ENCODE data around the gene SRRT.

SRRT gene

GRCh38 chr7:100867776-100868485 lies 7.0 kb upstream of the SRRT start:
- no peaks in the 10 kb centered on the region for H3K9me3 ChIP-seq (ENCODE audit: control insufficient read depth, low read length)
- H3K4me3 ChIP-seq (ENCODE audit: low read depth, low read length): peak overlapping the region; percentile 99
- peak overlapping the region; percentile 91 for H3K27ac ChIP-seq
- no peaks in the 10 kb centered on the region for H3K36me3 ChIP-seq (ENCODE audit: control insufficient read depth, insufficient read depth, low read length)
- peak overlapping the region; percentile 94 for H3K9ac ChIP-seq
- no peaks in the 10 kb centered on the region for H3K27me3 ChIP-seq (ENCODE audit: control insufficient read depth, insufficient read depth, low read length)
- H3K79me2 ChIP-seq: peaks cover 4% of the 10 kb centered on the region
- no peak for TF ChIP-seq CTCF (IDR thresholded peaks at IDR 0.05)
- peaks cover 15% of the 10 kb centered on the region for H3K4me1 ChIP-seq
- H2AFZ ChIP-seq: peak overlapping the region; percentile 90
- peak overlapping the region; percentile 95 for H3K4me2 ChIP-seq (ENCODE audit: low read length)

- Histone ChIP-seq H3K79me2 (peaks cover 26% of the 10 kb centered on the region), H3K9me3 (ENCODE audit: control insufficient read depth, low read length) (no peaks in the 10 kb centered on the region), H3K9ac (no peak overlapping the region), H3K27me3 (ENCODE audit: control insufficient read depth, insufficient read depth, low read length) (no peaks in the 10 kb centered on the region), H3K27ac (peak overlapping the region; percentile 93), H3K4me3 (ENCODE audit: low read depth, low read length) (peak overlapping the region; percentile 97), H3K36me3 (ENCODE audit: control insufficient read depth, insufficient read depth, low read length) (no peaks in the 10 kb centered on the region), H2AFZ (peak overlapping the region; percentile 90), H3K4me1 (peaks cover 16% of the 10 kb centered on the region), H3K4me2 (ENCODE audit: low read length) (peak overlapping the region; percentile 92)
- TF ChIP-seq CTCF (IDR thresholded peaks at IDR 0.05): no peak
These were observed 1.2 kb upstream of the SRRT start for GRCh38 chr7:100873599-100874299.

GRCh38 chr7:100874300-100874576 lies 665 bp upstream of the SRRT start:
- no peak for TF ChIP-seq CTCF (IDR thresholded peaks at IDR 0.05)
- peak overlapping the region; percentile 90 for H2AFZ ChIP-seq
- H3K27me3 ChIP-seq (ENCODE audit: control insufficient read depth, insufficient read depth, low read length): no peaks in the 10 kb centered on the region
- peaks cover 31% of the 10 kb centered on the region for H3K79me2 ChIP-seq
- H3K27ac ChIP-seq: peak overlapping the region; percentile 93
- H3K9me3 ChIP-seq (ENCODE audit: control insufficient read depth, low read length): no peaks in the 10 kb centered on the region
- no peaks in the 10 kb centered on the region for H3K36me3 ChIP-seq (ENCODE audit: control insufficient read depth, insufficient read depth, low read length)
- H3K4me3 ChIP-seq (ENCODE audit: low read depth, low read length): peak overlapping the region; percentile 97
- peaks cover 16% of the 10 kb centered on the region for H3K4me1 ChIP-seq
- peak overlapping the region; percentile 92 for H3K4me2 ChIP-seq (ENCODE audit: low read length)
- H3K9ac ChIP-seq: peak overlapping the region; percentile 82

GRCh38 chr7:100875356-100875751 lies 451 bp downstream of the SRRT start:
- H3K4me3 ChIP-seq (ENCODE audit: low read depth, low read length): peak overlapping the region; percentile 97
- peaks cover 16% of the 10 kb centered on the region for H3K4me1 ChIP-seq
- H3K36me3 ChIP-seq (ENCODE audit: control insufficient read depth, insufficient read depth, low read length): no peaks in the 10 kb centered on the region
- peak overlapping the region; percentile 96 for H3K9ac ChIP-seq
- H3K27ac ChIP-seq: peak overlapping the region; percentile 93
- H3K9me3 ChIP-seq (ENCODE audit: control insufficient read depth, low read length): no peaks in the 10 kb centered on the region
- peak overlapping the region; percentile 90 for H2AFZ ChIP-seq
- peak overlapping the region; percentile 92 for H3K4me2 ChIP-seq (ENCODE audit: low read length)
- no peaks in the 10 kb centered on the region for H3K27me3 ChIP-seq (ENCODE audit: control insufficient read depth, insufficient read depth, low read length)
- peaks cover 36% of the 10 kb centered on the region for H3K79me2 ChIP-seq
- no peak for TF ChIP-seq CTCF (IDR thresholded peaks at IDR 0.05)

Data from parathyroid adenoma (tissue), 2 donors.